ENCODE measurements around the gene BEND5. TPM values are rescaled to one million over a fixed set of nuclear protein-coding genes. Genes with fewer than 3 reads are reported as not detected.

The BEND5 gene
- total and polyA plus RNA-seq, 7 donors: 1.6 to 12.7 (median 10.9) TPM

GRCh38 chr1:48681476-48682305 is 95.0 kb downstream of the BEND5 start:
- H3K9me3 ChIP-seq: no peaks in the 10 kb centered on the region
- no peak for DNase-seq
- TF ChIP-seq EP300 (IDR thresholded peaks at IDR 0.05): no peak
- TF ChIP-seq POLR2A (IDR thresholded peaks at IDR 0.05): no peak
- no peak for TF ChIP-seq CTCF (IDR thresholded peaks at IDR 0.05)
- no peak for TF ChIP-seq POLR2AphosphoS5 (IDR thresholded peaks at IDR 0.05)
- H3K36me3 ChIP-seq: no peaks in the 10 kb centered on the region
- H3K27me3 ChIP-seq: no peaks in the 10 kb centered on the region
- 84 to 87% methylated on average over 4 of the region's 4 CpGs for WGBS, 2 donors
- intact Hi-C loops (cut with DNase I): no loop called here
- peaks cover 0 to 5% (median 0%) of the 10 kb centered on the region in 4 donors for H3K4me1 ChIP-seq
- H3K27ac ChIP-seq: no peak overlapping the region
- no peak overlapping the region for H3K4me3 ChIP-seq

GRCh38 chr1:48680411-48681035 is 96.2 kb downstream of the BEND5 start:
- no peak for TF ChIP-seq POLR2A (IDR thresholded peaks at IDR 0.05)
- no peak for TF ChIP-seq EP300 (IDR thresholded peaks at IDR 0.05)
- TF ChIP-seq POLR2AphosphoS5 (IDR thresholded peaks at IDR 0.05): no peak
- no peak for TF ChIP-seq CTCF (IDR thresholded peaks at IDR 0.05)
- Histone ChIP-seq H3K36me3 (no peaks in the 10 kb centered on the region), H3K27me3 (no peaks in the 10 kb centered on the region), H3K27ac (no peak overlapping the region), H3K4me3 (no peak overlapping the region), H3K4me1 (peaks cover 0 to 5% (median 0%) of the 10 kb centered on the region in 4 donors), H3K9me3 (no peaks in the 10 kb centered on the region)
- DNase-seq: no peak
- 29 to 62% methylated on average over 10 of the region's 10 CpGs for WGBS, 2 donors
- intact Hi-C loops (cut with DNase I): no loop called here

GRCh38 chr1:48679859-48680258 is 96.8 kb downstream of the BEND5 start:
- Histone ChIP-seq H3K9me3 (no peaks in the 10 kb centered on the region), H3K4me3 (no peak overlapping the region), H3K4me1 (peaks cover 0 to 5% (median 0%) of the 10 kb centered on the region in 4 donors), H3K27ac (no peak overlapping the region), H3K36me3 (no peaks in the 10 kb centered on the region), H3K27me3 (no peaks in the 10 kb centered on the region)
- 55 to 84% methylated on average over 6 of the region's 6 CpGs for WGBS, 2 donors
- TF ChIP-seq EP300 (IDR thresholded peaks at IDR 0.05): no peak
- no peak for TF ChIP-seq POLR2A (IDR thresholded peaks at IDR 0.05)
- TF ChIP-seq CTCF (IDR thresholded peaks at IDR 0.05): no peak
- no peak for TF ChIP-seq POLR2AphosphoS5 (IDR thresholded peaks at IDR 0.05)
- DNase-seq: no peak
- intact Hi-C loops (cut with DNase I): no loop called here

GRCh38 chr1:48678710-48679505 is 97.8 kb downstream of the BEND5 start:
- intact Hi-C loops (cut with DNase I): no loop called here
- H3K36me3 ChIP-seq: no peaks in the 10 kb centered on the region
- 85 to 93% methylated on average over 3 of the region's 3 CpGs for WGBS, 2 donors
- no peak for DNase-seq
- no peak for TF ChIP-seq EP300 (IDR thresholded peaks at IDR 0.05)
- TF ChIP-seq POLR2AphosphoS5 (IDR thresholded peaks at IDR 0.05): no peak
- TF ChIP-seq CTCF (IDR thresholded peaks at IDR 0.05): no peak
- no peak for TF ChIP-seq POLR2A (IDR thresholded peaks at IDR 0.05)
- peaks cover 0 to 5% (median 0%) of the 10 kb centered on the region in 4 donors for H3K4me1 ChIP-seq
- no peaks in the 10 kb centered on the region for H3K9me3 ChIP-seq
- H3K4me3 ChIP-seq: no peak overlapping the region
- H3K27ac ChIP-seq: no peak overlapping the region
- no peaks in the 10 kb centered on the region for H3K27me3 ChIP-seq

All from sigmoid colon (tissue), 7 donors.